Head of caudate nucleus (tissue), 42 donors: ENCODE data around the gene RC3H2.
A peak's percentile ranks its signal among the peaks of the same experiment; 100 is the strongest.
"Not testable (repeated sequence)": the region's sequence is repeated elsewhere in the genome, so short reads cannot be mapped to it uniquely, and the experiment has no call there.

Source experiments
- DNase-seq, 42 donors: peaks; one replicate each; pipeline versions ENCODE4 v3.0.0 to v3.0.0-alpha.2; 2020 to 2021; ENCODE audit warnings: mixed read lengths in 7 of 42
- intact Hi-C: fragments of 100-400 bp; cut with DNase I; formaldehyde crosslinking; loops from one replicate; pipeline ENCODE4 v1.15.0; 2022

RC3H2 gene

DNA sequence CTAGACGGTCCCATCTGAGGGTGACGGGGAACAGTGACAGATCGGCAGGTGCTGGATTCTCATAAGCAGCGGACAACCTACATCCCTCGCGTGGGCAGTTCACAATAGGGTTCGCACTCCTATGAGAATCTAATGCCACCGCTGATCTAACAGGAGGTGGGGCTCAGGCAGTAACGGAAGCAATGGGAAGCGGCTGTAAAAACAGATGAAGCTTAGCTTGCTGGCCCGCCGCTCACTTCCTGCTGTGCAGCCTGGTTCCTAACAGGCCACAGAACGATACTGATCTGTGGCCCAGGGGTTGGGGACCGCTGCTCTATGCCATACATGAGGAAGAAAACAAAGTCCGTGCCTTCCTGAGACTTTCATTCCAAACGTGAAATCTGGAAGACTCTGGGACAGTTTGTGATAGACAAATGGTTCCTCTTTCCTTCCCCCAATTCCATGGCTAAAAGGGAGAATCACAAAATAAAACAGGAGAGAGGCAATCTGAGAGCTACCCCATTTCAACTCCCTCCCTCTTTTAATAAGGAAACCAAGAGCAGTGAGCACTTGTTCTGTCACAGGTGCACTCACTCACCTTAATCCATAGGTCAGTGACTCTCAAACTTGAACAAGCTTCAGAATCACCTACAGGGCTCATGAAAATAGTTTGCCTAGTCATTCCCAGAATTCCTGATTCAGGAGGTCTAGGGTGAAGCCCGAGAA is 88.8 kb downstream of the RC3H2 start:
- peak in 5 of 42 donors; percentile 15 to 52 (median 23) for DNase-seq
- intact Hi-C loops, result loop anchor here (10.0 kb wide), 2 partner anchors 692 to 722 kb away; partner anchors contain the start of gene TTLL11

DNA sequence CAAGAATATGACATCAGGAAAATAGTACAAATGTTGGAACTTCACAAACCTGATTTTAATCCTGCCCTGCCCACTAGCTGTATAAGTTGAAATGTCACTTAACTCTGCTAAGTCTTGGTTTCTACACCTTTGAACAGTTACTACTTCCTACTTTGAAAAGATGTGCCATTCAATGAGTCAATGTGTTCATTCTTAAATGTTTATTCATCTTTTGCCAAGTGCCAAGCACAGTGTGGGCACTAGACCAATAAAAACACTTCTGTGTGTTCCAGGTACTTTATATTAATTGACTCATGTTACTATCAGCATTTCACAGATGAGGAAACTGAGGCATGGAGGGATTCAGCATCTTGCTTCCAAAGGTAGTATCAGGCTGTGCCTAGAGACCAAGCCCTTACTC is 89.6 kb downstream of the RC3H2 start:
- DNase-seq, result no peak
- intact Hi-C loops, result loop anchor here (10.0 kb wide), 2 partner anchors 691 to 721 kb away; partner anchors contain the start of gene TTLL11

DNA sequence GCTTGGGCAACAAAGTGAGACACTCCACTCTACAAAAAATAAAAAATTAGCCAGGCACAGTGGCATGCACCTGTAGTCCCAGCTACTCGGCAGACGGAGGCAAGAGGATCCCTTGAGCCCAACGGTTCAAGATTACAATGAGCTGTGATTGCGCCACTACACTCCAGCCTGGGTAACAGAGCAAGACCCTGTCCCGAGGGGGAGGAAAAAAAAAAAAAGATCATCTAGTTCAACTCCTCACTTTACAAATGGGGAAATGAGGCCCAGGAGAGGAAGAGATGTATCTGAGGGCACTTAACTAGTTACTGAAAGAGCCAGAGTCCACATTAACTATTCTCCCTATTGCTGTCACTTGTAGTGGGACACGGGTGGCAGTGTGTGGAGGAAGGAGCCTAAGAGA is 90.6 kb downstream of the RC3H2 start:
- intact Hi-C loops, result loop anchor here (5.0 to 10.0 kb wide), 3 partner anchors 352 to 720 kb away; partner anchors contain the start of gene TTLL11
- DNase-seq, result no peak

DNA sequence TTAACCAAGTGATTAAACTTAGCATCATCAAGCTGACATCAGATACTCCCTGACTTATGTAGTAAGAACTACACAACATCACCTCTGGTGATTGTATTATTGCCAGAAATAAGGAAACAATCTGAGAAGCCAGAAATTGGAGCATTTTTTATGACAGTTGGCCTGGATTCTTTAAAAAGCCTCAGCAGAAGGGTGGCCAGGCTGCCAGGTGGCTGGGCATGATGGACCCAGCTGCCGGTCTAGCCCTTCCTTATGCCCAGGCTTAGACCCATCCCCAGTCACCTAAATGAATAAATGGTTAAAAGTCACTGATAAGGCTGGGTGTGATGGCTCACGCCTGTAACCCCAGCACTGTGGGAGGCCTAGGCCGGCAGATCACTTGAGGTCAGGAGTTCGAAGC is 92.4 kb downstream of the RC3H2 start:
- DNase-seq, result no peak
- intact Hi-C loops, result loop anchor here (5.0 to 10.0 kb wide), 3 partner anchors 350 to 718 kb away; partner anchors contain the start of gene TTLL11

DNA sequence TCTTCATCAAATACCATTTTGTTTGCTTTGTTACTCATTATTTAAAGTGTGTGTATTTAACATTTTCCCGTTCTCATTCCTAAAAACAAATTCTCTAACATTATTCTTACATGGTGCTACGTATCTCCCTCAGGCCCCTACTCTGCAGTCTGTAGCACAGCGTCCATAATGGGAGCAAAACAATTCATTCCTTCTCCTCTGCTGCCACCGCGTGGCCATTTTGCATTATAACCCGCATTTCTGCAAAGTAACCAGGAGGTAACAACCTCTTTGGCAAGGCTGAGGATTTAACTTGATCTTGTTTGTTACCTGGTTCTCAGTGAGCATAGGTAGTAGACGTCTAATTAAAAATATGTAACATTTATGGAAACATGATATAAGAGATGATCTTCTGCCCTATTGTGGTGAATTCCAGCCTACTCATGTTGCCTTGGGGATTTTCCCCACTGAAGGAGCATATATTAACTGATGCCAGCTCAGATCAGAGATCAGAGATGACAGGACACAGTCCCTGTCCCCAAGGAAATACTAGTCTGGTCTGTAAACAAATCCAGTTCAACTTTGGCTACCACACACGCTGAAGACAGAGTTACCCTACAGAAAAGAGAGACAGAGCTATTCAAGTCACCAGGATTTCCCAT is 94.7 kb downstream of the RC3H2 start:
- intact Hi-C loops, result loop anchor here (5.0 to 10.0 kb wide), 3 partner anchors 348 to 716 kb away; partner anchors contain the start of gene TTLL11
- peak; percentile 31 to 92 (median 81) for DNase-seq

DNA sequence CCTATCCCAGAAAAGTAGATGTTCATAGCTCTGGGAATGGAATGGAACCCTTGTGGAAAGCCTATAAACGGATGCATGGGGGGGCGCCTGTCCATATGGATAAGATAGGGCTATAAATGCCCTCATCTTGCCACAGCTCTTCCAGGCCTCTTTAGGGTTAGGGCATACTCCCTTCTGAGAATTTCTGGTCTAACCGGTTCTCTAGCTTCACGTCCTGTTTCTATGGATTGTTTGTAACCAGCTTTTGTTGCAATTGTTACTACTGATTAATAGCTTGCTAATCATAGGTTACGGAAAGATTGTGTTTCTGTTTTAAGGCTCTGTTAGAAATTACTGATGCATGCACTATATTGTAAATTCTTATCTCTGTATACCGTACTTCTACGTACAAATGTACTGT is 95.9 kb downstream of the RC3H2 start:
- DNase-seq, intact Hi-C loops: not testable (repeated sequence)

DNA sequence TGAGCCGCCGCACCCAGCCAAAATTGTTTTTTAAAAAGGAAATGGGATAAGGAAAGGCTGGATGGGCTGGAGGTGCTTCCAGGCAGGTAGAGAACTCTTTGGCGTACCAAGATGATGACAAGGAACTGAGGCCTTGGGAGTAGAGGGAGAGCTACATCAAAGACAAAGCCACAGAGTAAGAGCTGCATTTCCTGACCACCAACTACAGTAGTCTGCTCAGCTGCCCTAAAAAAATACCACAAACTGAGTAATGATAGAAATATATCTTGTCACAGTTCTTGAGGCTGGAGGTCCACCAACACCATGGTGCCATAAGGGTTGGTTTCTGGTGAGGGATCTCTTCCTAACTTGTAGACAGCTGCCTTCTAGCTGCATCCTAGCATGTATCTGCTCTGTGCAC is 97.0 kb downstream of the RC3H2 start:
- DNase-seq, result no peak
- intact Hi-C loops, result no loop called here

DNA sequence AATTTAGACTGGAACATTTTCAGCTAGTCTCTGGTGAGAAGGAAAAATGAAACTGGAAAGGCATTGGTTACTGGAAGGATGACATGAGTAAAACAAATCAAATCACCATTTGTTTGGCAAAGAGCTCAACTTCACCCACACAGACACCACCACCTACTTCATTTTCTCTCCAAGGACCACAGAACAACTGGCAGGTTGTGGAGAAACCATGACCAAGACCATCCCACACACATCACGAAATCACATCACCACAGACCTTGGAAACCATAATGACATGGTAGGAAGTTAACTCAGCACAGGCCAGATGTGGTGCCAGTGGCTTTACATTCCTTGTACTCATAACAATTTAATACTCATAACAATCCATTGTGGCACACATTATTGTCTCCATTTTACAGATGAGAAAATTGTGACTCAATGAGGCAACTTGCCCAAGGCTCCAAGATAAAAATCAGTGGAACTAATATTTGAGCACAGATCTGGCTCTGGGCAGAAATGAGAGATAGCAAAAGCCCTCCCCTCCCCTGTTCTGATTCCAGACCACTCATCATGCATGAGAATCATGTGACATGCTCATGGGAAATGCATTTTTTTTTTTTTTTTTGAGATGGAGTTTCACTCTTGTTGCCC is 97.8 kb downstream of the RC3H2 start:
- intact Hi-C loops, result no loop called here
- DNase-seq, result no peak

DNA sequence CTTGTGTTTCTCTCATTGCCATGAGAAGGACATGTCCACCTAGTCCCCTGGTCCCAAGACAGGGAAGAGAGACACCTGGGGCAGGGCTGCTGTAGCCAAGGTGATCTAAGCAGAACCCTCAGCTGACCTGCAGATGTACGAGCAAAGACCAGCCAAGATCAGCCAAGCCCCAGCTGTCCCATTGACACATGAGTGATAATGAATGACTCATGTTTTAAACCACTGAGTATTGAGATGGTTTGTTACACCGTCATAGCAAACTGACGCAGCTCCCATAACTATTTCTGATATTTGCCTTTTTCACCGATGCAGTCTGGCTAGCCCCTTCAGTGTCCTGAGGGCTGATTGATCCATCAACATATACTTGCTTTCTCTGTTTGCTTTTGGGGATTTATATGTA is 98.5 kb downstream of the RC3H2 start:
- intact Hi-C loops, result no loop called here
- no peak for DNase-seq

DNA sequence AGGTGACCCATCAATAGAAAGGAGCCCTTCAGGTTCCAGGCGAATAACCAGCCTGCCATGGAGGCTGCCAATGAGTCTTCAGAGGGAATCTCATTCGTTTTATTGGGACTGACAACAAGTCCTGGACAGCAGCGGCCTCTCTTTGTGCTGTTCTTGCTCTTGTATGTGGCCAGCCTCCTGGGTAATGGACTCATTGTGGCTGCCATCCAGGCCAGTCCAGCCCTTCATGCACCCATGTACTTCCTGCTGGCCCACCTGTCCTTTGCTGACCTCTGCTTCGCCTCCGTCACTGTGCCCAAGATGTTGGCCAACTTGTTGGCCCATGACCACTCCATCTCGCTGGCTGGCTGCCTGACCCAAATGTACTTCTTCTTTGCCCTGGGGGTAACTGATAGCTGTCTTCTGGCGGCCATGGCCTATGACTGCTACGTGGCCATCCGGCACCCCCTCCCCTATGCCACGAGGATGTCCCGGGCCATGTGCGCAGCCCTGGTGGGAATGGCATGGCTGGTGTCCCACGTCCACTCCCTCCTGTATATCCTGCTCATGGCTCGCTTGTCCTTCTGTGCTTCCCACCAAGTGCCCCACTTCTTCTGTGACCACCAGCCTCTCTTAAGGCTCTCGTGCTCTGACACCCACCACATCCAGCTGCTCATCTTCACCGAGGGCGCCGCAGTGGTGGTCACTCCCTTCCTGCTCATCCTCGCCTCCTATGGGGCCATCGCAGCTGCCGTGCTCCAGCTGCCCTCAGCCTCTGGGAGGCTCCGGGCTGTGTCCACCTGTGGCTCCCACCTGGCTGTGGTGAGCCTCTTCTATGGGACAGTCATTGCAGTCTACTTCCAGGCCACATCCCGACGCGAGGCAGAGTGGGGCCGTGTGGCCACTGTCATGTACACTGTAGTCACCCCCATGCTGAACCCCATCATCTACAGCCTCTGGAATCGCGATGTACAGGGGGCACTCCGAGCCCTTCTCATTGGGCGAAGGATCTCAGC is 104.8 kb downstream of the RC3H2 start, which contains the start of gene OR1K1:
Gene OR1K1, plus strand, starts transcription at position 58 of the 995 bp plus-strand sequence. Its CDS starts 0 bp downstream, at position 58.
- DNase-seq, result peak in 1 of 42 donors; percentile 18
- intact Hi-C loops, result no loop called here

DNA sequence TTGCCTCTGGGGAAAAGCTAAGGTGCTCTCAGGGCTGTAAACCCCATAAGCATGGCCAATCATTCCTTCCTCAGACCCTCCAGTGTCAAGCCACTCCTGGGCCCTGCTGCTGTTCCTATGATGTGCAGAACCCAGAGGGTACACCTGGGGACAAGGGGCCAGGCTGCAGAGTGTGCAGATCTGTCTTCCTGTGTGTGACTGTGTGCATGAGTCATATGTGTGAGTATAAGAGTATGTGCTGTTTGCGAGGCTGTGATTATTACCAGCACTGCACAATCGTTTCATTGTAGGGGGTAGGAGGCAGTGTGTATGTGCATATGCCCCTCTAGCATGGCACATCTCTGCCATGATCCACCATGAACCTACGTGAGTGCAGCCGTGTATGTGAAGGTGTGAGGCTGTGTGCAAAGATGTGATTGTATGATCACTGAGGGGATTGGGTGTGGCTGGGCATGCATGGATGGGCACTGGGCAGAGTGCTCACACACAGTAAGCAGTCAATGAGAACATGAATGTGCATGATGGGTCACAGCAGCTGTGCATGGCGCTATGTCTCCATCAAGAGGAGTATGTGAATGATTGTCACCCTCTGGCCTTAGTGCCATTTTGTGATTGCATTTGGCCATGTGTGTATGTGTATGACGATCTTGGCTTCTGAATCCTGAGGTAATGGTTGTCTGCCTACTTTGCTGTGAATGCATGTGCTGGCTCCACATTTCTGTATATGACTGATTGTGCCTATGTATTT is 107.7 kb downstream of the RC3H2 start:
- DNase-seq, result peak in 1 of 42 donors; percentile 28
- intact Hi-C loops, result no loop called here
